Adipocyte (in vitro differentiated cells): ENCODE results near the gene SLC16A9.
"Not testable (repeated sequence)": the region's sequence is repeated elsewhere in the genome, so short reads cannot be mapped to it uniquely, and the experiment has no call there.

Source experiments
- DNase-seq: peaks from one replicate; pipeline ENCODE4 v3.0.0-alpha.2; 2015; ENCODE audit warnings: low read depth
- H3K27me3 ChIP-seq: replicated peaks from 2 replicates; pipeline ENCODE4 v1.7.0; 2013; ENCODE audit warnings: mild to moderate bottlenecking, low read length, moderate library complexity; ENCODE audit not compliant: control insufficient read depth, insufficient read depth
- H3K36me3 ChIP-seq: 2 replicates; pipeline ENCODE4 v1.7.0; 2013; ENCODE audit warnings: low read length, mild to moderate bottlenecking, moderate library complexity; ENCODE audit not compliant: control insufficient read depth, insufficient read depth, severe bottlenecking
- H3K4me1 ChIP-seq: 2 replicates; pipeline ENCODE4 v1.7.0; 2013; ENCODE audit warnings: mild to moderate bottlenecking, low read length, moderate library complexity; ENCODE audit not compliant: control insufficient read depth, insufficient read depth
- H3K4me3 ChIP-seq: 2 replicates; pipeline ENCODE4 v1.7.0; 2013; ENCODE audit warnings: mild to moderate bottlenecking, low read length, moderate library complexity
- H3K9ac ChIP-seq: 2 replicates; pipeline ENCODE4 v1.7.0; 2013; ENCODE audit warnings: mild to moderate bottlenecking, low read length, moderate library complexity
- H3K9me3 ChIP-seq: 2 replicates; pipeline ENCODE4 v1.7.0; 2013; ENCODE audit warnings: mild to moderate bottlenecking, low read length, moderate library complexity; ENCODE audit not compliant: control insufficient read depth

Gene SLC16A9

DNA sequence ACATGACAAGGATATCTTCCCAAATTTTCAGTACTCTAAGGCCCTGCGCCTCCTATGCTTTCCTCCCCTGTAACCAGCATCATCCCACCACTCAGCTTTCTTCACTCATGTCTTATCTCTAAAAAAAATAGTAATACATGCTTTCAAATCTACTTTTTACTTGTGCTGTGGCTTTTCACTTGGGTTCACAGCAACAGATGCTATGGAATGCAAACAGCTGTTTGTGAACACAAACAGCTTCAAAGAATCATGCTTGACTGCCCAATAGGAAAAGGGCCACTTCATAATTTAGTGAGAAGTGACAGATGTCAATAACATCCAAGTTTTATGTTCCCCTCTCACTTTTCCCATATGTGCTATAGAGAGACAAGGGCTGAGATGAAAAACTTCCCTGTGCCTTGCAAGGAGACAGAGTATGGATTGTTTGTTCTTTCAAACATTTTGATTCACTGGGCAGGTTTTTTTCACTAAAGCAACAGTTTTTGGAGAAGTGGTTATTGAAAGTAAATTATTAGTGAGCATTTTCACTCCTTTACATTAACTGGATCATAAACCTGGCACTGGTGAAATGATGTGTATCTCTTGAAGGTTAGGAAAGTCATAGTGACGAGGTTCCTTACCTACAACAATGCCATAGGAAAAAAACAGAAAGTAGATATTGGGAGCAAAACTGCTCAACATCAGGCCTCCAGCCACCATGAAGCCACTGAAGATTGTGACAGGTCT is 37.3 kb downstream of the SLC16A9 start:
- Histone ChIP-seq H3K9me3 (no peaks in the 10 kb centered on the region), H3K4me3 (no peak overlapping the region), H3K9ac (no peak overlapping the region), H3K36me3 (no peaks in the 10 kb centered on the region), H3K27me3 (no peaks in the 10 kb centered on the region), H3K4me1 (peaks cover 18% of the 10 kb centered on the region)
- no peak for DNase-seq

DNA sequence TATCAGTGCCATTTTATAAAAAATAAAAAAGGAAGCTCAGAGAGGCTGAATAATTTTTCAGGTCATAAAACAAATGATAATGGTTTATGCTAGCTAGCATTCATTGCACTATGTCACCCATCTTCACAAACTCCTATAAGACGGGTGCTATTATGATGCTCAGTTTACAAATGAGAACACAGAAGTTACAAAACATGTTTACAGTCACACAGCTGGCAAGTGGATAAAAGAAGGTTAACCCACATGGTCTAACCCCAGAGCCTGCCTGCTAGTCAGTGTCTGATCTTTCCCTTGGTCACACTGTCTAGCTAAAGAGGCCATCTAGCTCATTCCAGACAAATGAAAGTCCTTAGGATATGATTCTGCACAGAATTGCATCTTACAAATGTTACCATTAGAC is 39.4 kb downstream of the SLC16A9 start:
- Histone ChIP-seq H3K4me3 (no peak overlapping the region), H3K27me3 (no peaks in the 10 kb centered on the region), H3K36me3 (no peaks in the 10 kb centered on the region), H3K9ac (no peak overlapping the region), H3K9me3 (peaks cover 11% of the 10 kb centered on the region), H3K4me1 (peaks cover 18% of the 10 kb centered on the region)
- no peak for DNase-seq

DNA sequence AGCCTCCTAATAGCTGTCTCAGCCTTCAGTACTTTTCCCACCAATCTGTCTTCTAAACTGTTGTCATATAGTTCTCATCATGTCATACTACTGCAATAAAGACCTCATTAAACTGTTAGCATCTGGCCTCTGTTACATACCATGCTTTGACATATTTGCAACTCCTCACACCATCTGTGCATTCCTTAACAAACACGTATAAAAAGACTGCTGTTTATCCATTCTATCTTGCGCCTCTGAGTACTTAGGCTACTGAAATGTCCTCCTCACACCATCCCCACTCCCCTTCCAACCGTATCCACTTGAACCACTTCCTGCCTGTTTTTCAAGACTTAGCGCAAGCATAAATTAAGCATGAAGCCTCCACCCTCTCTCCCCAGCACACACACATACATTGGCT is 41.6 kb downstream of the SLC16A9 start:
- no peak for DNase-seq
- Histone ChIP-seq H3K4me1 (peaks cover 4% of the 10 kb centered on the region), H3K36me3 (no peaks in the 10 kb centered on the region), H3K4me3 (no peak overlapping the region), H3K9ac (no peak overlapping the region), H3K9me3 (peaks cover 11% of the 10 kb centered on the region), H3K27me3 (no peaks in the 10 kb centered on the region)

DNA sequence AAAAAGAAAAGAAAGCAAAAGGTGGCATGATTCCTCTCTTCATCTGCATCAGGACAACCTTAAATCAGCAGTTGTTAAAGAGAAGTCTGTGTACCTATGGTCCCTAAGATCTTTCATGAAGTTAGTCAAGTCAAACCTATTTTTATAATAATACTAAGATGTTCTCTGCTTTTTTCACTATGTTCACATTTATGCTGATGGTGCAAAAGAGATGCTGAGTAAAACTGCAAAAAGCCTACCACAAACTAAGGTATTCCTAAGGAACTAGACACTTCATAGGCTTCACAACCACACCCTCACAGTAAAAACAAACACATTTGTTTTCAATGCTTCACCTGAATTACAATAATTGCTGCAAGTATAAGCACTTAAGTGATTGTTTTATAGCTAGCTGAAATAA is 43.3 kb downstream of the SLC16A9 start:
- Histone ChIP-seq H3K36me3 (no peaks in the 10 kb centered on the region), H3K4me3 (no peak overlapping the region), H3K4me1 (peaks cover 4% of the 10 kb centered on the region), H3K9ac (no peak overlapping the region), H3K27me3 (no peaks in the 10 kb centered on the region), H3K9me3 (peaks cover 11% of the 10 kb centered on the region)
- no peak for DNase-seq

DNA sequence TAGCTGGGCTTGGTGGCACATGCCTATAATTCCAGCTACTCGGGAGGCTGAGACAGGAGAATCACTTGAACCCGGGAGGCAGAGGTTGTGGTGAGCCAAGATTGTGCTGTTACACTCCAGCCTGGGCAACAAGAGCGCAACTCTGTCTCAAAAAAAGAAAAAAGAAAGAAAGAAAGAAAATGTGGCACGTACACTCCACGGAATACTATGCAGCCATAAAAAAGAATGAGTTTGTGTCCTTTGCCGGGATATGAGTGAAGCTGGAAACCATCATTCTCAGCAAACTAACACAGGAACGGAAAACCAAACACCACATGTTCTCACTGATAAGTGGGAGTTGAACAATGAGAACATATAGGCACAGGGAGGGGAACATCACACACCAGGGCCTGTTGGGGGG is 46.4 kb downstream of the SLC16A9 start:
- H3K9me3 ChIP-seq = peaks cover 11% of the 10 kb centered on the region
- not testable (repeated sequence) for H3K27me3 ChIP-seq, DNase-seq, H3K36me3 ChIP-seq, H3K4me3 ChIP-seq, H3K9ac ChIP-seq, H3K4me1 ChIP-seq

DNA sequence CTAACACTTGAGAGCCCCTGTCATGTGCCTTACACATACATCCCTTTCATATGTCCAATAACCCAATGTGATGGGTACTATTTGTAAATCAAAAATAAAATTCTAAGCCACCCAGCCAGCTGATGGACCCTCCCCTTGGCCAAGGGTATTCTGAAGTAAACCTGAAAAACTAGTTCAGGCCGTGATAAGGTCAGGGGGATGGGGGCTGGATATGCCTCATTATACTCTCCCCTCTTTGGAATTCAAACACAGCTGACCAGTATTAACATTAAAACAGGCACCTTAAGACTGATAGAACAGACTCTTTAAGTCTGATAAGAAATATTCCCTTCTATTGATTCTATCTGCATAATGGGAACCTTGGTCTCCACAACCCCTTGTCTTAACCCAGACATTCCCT is 51.9 kb downstream of the SLC16A9 start:
- no peak for DNase-seq
- Histone ChIP-seq H3K36me3 (no peaks in the 10 kb centered on the region), H3K4me3 (no peak overlapping the region)

DNA sequence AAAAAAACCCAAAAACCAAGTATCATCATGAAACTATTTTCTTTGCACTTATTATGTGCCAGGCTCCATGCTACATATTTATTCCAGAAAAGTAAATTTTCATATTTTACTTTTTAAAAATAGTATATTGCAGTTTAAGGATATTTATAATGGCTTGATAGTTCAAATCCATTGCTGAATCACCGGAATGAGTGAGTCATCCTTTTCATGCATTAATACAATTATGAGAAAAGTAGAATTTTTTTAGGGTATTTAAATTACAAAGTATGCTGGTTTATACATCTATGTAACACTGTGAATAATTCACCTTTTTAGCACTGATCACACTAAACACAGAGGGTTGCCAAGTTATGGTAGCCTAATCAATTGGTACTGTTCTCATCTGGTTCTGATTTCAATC is 54.3 kb downstream of the SLC16A9 start:
- Histone ChIP-seq H3K27me3 (no peaks in the 10 kb centered on the region), H3K4me1 (peaks cover 7% of the 10 kb centered on the region), H3K4me3 (no peak overlapping the region), H3K36me3 (no peaks in the 10 kb centered on the region), H3K9ac (no peak overlapping the region), H3K9me3 (no peaks in the 10 kb centered on the region)
- DNase-seq = no peak

More for the DNA sequence above, 51.9 kb downstream of the SLC16A9 start:
- Histone ChIP-seq H3K4me1 (peaks cover 7% of the 10 kb centered on the region), H3K9me3 (no peaks in the 10 kb centered on the region), H3K27me3 (no peaks in the 10 kb centered on the region), H3K9ac (no peak overlapping the region)

DNA sequence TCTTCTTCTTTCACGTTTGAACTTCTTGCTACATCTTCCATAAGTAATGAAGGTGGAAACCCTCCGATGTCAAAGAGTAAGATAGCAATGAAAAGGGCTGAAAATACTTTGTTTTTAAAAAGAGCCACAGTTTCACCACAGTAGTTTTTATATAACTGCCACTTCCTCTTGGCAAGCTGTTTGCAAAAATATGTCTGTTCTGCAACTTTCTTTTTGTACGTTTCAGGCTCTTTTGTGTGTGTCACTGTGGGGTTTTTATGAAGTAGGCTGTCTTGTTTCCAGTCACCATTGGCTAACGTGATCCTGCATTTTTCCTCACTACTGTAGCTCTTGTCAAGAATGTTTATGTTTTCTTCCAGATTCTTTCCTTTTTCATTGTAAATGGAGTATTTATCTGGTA is 55.6 kb downstream of the SLC16A9 start:
- H3K9me3 ChIP-seq = no peaks in the 10 kb centered on the region
- H3K27me3 ChIP-seq = no peaks in the 10 kb centered on the region
- no peaks in the 10 kb centered on the region for H3K36me3 ChIP-seq
- DNase-seq = no peak
- peaks cover 10% of the 10 kb centered on the region for H3K4me1 ChIP-seq
- H3K9ac ChIP-seq = no peak overlapping the region
- H3K4me3 ChIP-seq = no peak overlapping the region

DNA sequence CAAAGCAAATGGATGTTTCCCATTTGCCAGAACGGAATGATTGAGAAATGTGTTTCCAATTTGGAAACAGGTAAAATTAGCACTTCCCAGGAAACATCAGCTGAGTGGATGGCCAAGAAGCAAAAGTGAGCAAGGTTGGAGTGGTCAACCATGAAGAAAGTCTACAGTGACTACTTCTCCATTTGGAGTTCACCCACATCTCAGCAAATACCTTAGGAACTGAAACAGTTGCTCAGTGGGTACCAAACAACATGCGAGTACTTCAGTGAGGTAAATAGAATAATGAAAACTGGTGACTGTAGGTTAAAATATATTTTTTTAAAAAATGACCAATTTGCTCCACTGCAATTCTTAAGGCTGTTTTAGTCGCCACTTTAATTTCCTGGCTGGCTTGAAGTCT is 57.7 kb downstream of the SLC16A9 start:
- H3K36me3 ChIP-seq = no peaks in the 10 kb centered on the region
- no peak overlapping the region for H3K4me3 ChIP-seq
- H3K9me3 ChIP-seq = no peaks in the 10 kb centered on the region
- H3K27me3 ChIP-seq = no peaks in the 10 kb centered on the region
- peaks cover 22% of the 10 kb centered on the region for H3K4me1 ChIP-seq
- DNase-seq = no peak
- no peak overlapping the region for H3K9ac ChIP-seq

DNA sequence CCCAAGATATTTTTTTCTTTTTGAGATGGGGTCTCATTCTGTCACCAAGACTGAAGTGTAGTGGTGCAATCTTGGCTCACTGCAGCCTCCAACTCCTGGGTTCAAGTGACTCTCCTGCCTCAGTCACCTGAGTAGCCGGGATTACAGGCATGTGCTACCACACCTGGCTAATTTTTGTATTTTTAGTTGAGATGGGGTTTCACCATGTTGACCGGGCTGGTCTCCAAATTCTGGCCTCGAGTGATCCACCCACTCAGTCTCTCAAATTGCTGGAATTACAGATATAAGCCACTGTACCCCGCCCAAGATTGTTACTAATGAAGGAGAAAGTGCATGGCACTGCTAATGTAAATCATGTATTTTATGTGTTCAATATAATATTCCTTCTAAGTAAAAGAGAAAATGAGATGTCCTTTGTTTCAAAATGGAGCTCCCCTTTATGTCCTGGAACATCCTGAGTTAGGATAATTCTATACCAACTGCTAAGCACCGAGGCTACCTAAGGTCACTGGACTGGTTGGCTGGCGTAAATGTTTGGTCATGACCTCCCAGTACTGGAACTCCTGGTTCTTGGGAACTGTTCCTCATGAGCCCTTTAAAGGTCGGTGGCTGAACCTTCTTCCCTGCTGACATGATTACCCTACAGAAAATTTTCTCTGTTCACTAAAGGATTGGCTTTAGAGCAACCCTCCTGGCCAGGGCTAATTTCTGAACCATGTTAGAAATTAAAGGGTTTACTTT is 59.9 kb downstream of the SLC16A9 start:
- no peaks in the 10 kb centered on the region for H3K36me3 ChIP-seq
- H3K27me3 ChIP-seq = no peaks in the 10 kb centered on the region
- peaks cover 22% of the 10 kb centered on the region for H3K4me1 ChIP-seq
- H3K9me3 ChIP-seq = peaks cover 11% of the 10 kb centered on the region
- no peak overlapping the region for H3K4me3 ChIP-seq
- no peak overlapping the region for H3K9ac ChIP-seq
- no peak for DNase-seq

DNA sequence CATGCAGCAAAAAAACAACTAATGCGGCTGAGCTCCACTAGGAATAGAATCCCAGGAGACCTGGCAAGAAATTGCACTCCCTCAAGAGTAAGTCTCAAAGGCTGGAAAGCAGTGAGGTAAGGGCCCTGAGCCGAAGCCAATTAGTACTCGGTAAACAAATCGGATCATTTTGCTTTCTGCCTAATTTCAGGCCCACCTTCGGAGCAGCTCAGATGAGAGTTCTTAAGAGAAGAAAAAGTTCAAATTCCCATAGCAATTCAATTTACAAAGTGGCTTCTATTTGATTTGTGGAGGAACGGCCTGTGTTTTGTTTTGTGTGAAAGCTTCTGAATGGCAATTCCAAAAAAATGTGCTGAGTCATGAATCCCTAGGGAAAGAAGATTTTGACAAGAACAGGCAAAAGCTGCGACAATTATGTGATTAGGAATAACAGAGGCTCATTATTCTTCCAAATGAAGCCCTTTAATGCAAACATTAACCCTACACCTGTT is 60.9 kb downstream of the SLC16A9 start:
- Histone ChIP-seq H3K9me3 (peaks cover 17% of the 10 kb centered on the region), H3K4me3 (peak overlapping the region; percentile 54), H3K36me3 (no peaks in the 10 kb centered on the region), H3K9ac (no peak overlapping the region), H3K27me3 (no peaks in the 10 kb centered on the region), H3K4me1 (peaks cover 17% of the 10 kb centered on the region)
- peak; percentile 15 for DNase-seq
